Measurements from ENCODE around the gene ZNF442. TPM values are rescaled to one million over a fixed set of nuclear protein-coding genes. Genes with fewer than 3 reads are reported as not detected.

Gene ZNF442
- total and polyA plus RNA-seq, 10 of the 15 experiments (the other 5 are each of a cell fraction or from before 2014, with no cell fraction given) = 0.05 to 0.64 (median 0.23) TPM; not detected in 1

GRCh38 chr19:12400633-12401502 is 35.4 kb upstream of the ZNF442 start, which contains the start of gene ZNF799 (continued):
- TF ChIP-seq LARP7 (IDR thresholded peaks at IDR 0.05) = 0 out of 2 replicates have a peak, but pooled peaks have one; percentile 67
- TF ChIP-seq ZZZ3 (IDR thresholded peaks at IDR 0.05; ENCODE audit: control insufficient read depth, insufficient read length, low read depth) = no peak
- 0 out of 4 replicates have a peak, but pooled peaks of 1 of the 2 experiments have one; percentile 12 for TF ChIP-seq ETV6 (conservative IDR thresholded peaks at IDR 0.05 in 1 of 2, IDR thresholded peaks at IDR 0.05 in 1 of 2; ENCODE audit: borderline replicate concordance in 1 of 2, low read depth in 1 of 2)
- TF ChIP-seq KAT2A (conservative IDR thresholded peaks at IDR 0.05; ENCODE audit: control insufficient read depth, low read depth, low read length) = no peak
- TF ChIP-seq IRF5 (IDR thresholded peaks at IDR 0.05; ENCODE audit: borderline replicate concordance) = no peak
- peak; percentile 83 for TF ChIP-seq RAD51 (IDR thresholded peaks at IDR 0.05)
- no peak for TF ChIP-seq TARDBP (IDR thresholded peaks at IDR 0.05; ENCODE audit: borderline replicate concordance)
- TF ChIP-seq USF1 (IDR thresholded peaks at IDR 0.05; ENCODE audit: borderline replicate concordance, extremely low read length, insufficient read depth, low read depth, low read length) = peak; percentile 43
- TF ChIP-seq PRDM15 (CRISPR knock-in tag; IDR thresholded peaks at IDR 0.05) = no peak
- TF ChIP-seq DPF2 (IDR thresholded peaks at IDR 0.05) = peak; percentile 93
- no peak for TF ChIP-seq ZBED1 (IDR thresholded peaks at IDR 0.05; ENCODE audit: borderline replicate concordance)
- TF ChIP-seq MYB (IDR thresholded peaks at IDR 0.05; ENCODE audit: borderline replicate concordance, low read depth, low read length) = no peak
- TF ChIP-seq NKRF (conservative IDR thresholded peaks at IDR 0.05) = peak; percentile 89
- TF ChIP-seq SMARCA5 (IDR thresholded peaks at IDR 0.05) = peak; percentile 64; the same call in 1 of the 2 replicates
- TF ChIP-seq BHLHE40 (IDR thresholded peaks at IDR 0.05; ENCODE audit: borderline replicate concordance in 1 of 2, low read depth in 2 of 2, low read length in 1 of 2) = peak in 1 of 2 experiments; percentile 63; a peak in 2 of 4 replicates
- TF ChIP-seq E2F4 (IDR thresholded peaks at IDR 0.05; ENCODE audit: low read depth, low read length) = peak; percentile 60; the same call in 1 of the 2 replicates
- TF ChIP-seq MEF2B (IDR thresholded peaks at IDR 0.05; ENCODE audit: partially characterized antibody, poor library complexity, severe bottlenecking) = no peak
- TF ChIP-seq FOXK2 (IDR thresholded peaks at IDR 0.05) = no peak
- TF ChIP-seq ZNF622 (IDR thresholded peaks at IDR 0.05) = no peak
- TF ChIP-seq IKZF2 (IDR thresholded peaks at IDR 0.05) = peak; percentile 96 to 97

All from GM12878 (cell line).